SK-N-SH (cell line): ENCODE results near the gene CSNK2A1.

Source experiments
- MAX ChIP-seq: IDR thresholded peaks from 2 replicates; pipeline ENCODE4 v1.4.0; 2012; ENCODE audit warnings: low read depth
- SIN3A ChIP-seq: IDR thresholded peaks from 2 replicates; pipeline ENCODE4 v1.6.1; 2012; ENCODE audit warnings: low read depth, mild to moderate bottlenecking, low read length, moderate library complexity, borderline replicate concordance

DNA sequence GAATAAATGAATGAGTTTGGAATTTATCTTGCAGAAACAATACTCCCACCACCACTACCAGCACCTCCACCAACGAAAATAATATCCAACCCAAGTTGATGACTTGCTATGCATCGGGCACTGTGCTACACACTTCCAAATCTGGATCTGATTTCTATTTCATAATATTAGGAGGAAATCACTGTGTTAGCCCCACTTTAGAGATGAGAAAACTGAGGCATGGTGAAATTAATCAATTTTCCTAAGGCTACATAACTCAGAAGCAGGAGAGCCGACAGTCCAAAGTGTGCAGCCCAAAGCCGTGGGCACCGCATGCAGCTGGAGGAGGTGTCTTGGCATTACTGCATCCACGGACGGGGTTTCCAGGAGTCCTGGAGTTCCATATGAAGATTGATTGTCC lies 48.9 kb upstream of the CSNK2A1 start:
- TF ChIP-seq SIN3A = no peak
- TF ChIP-seq MAX = no peak
